NT2/D1 (cell line): ENCODE measurements around the gene MAD1L1.

Experiments used
- DNase-seq: peaks from one replicate; pipeline ENCODE4 v3.0.0-alpha.2; 2011; ENCODE audit warnings: low read depth, low spot score
- H3K27me3 ChIP-seq: 2 replicates; pipeline ENCODE4 v1.6.0; 2011; ENCODE audit warnings: mild to moderate bottlenecking; ENCODE audit not compliant: insufficient read length, insufficient read depth
- H3K36me3 ChIP-seq: 2 replicates; pipeline ENCODE4 v1.6.1; 2011; ENCODE audit warnings: mild to moderate bottlenecking, low read length, mixed read lengths; ENCODE audit not compliant: insufficient read depth, insufficient read length
- H3K4me1 ChIP-seq: 2 replicates; pipeline ENCODE4 v1.5.1; 2011; ENCODE audit not compliant: insufficient read depth, insufficient read length
- H3K4me3 ChIP-seq: 2 replicates; pipeline ENCODE4 v1.5.1; 2011; ENCODE audit warnings: low read depth; ENCODE audit not compliant: insufficient read length
- H3K9ac ChIP-seq: 2 replicates; pipeline ENCODE4 v1.6.0; 2011; ENCODE audit warnings: low read depth; ENCODE audit not compliant: insufficient read length
- H3K9me3 ChIP-seq: 2 replicates; pipeline ENCODE4 v1.5.1; 2011; ENCODE audit warnings: mild to moderate bottlenecking, low read length; ENCODE audit not compliant: insufficient read depth
- SUZ12 ChIP-seq: IDR thresholded peaks from 2 replicates; pipeline ENCODE4 v1.6.1; 2011; ENCODE audit not compliant: insufficient read length, insufficient read depth; ENCODE audit errors: extremely low read depth
- YY1 ChIP-seq: IDR thresholded peaks from 2 replicates; pipeline ENCODE4 v1.6.1; 2011; ENCODE audit not compliant: insufficient read length, insufficient read depth
- ZNF274 ChIP-seq: IDR thresholded peaks from 2 replicates; pipeline ENCODE4 v1.6.1; 2011; ENCODE audit warnings: mild to moderate bottlenecking, low read depth, low read length

MAD1L1 gene

DNA sequence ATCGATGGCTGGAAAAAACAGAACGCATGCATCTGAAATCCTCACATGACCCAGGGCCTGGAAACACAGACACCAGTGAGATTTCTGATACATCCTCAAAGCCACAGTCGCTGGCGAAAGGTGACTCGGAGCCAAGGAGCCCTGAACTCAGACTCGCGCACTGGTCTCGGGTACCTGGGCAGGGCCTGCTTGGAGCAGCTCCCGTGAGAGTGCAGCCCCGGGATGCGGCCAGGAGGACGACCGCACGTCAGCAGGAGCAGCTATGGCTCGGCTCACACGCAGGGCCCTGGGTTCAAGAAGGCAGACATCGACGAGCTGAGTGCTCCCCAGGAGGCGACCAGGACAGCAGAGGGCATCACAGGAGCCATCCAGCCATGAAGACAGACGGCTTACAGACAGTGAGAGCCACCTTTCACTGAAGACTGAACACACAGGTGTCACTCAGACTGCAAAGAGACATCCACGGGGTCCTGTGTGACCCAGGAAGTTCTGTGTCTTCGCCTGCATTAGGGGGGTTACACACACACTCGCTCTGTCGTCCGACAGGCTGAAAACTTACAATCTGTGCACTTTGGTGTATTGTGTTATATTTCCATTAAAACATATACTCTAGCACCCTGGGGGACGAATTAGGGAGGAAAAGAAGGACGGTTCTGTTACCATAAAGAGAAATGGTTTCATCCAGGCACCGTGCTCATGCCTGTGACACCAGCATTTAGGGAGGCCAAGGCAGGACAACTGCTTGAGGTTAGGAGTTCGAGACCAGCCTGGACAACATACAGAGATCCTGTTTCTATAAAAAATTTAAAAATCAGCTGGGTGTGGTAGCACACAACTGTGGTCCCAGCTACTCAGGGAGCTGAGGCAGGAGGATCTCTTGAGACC lies 227.7 kb downstream of the MAD1L1 start:
- Histone ChIP-seq H3K9me3 (no peaks in the 10 kb centered on the region), H3K4me3 (no peak overlapping the region)

DNA sequence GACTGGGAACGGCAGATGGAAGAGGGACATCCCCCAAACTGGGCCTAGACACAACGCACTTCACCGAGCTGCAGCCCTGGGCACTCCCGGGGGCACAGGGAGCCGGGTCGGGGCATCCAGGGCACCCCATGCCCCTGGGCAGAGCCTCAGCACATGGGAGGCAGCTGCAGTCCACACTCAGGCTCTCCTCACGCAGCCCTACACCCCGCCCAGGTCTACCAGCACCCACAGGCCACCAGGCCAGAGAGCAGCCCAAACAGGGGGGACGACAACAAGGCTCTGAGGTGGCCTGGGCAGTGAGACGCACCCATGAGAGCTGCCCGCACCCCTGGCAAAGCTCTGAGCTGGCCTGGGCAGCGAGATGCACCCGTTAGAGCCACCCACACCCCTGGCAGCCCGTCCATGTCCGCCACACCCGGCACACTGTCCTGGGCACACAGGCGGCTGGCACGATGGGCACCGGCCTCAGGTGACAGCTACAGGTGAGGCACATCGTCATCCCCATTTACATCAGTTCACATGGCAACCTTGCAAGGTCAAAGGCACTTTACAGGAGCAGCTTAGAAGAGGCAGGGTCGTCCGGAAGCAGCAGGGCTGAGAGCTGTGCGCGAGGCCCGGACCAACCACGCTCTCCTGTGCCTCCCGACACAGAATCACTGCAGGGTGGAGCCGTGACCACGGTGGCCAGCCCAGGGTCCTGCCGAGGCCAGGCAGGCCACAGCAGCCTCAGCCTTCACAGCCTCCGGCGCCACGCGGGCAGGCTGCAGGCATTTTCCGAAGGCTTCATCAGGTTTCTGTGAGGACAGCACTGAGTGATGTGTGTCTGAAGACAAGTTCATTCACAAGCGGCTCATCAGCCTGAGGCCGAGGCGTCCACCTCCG lies 228.6 kb downstream of the MAD1L1 start:
- no peak overlapping the region for H3K4me3 ChIP-seq
- H3K36me3 ChIP-seq = peaks cover 40% of the 10 kb centered on the region
- TF ChIP-seq ZNF274 (no peak), SUZ12 (no peak), YY1 (no peak)
- H3K9me3 ChIP-seq = no peaks in the 10 kb centered on the region
- H3K27me3 ChIP-seq = no peaks in the 10 kb centered on the region
- peaks cover 28% of the 10 kb centered on the region for H3K4me1 ChIP-seq
- no peak overlapping the region for H3K9ac ChIP-seq
- DNase-seq = no peak

More for the DNA sequence above, 227.7 kb downstream of the MAD1L1 start:
- Histone ChIP-seq H3K36me3 (peaks cover 41% of the 10 kb centered on the region), H3K9ac (no peak overlapping the region), H3K4me1 (peaks cover 28% of the 10 kb centered on the region), H3K27me3 (no peaks in the 10 kb centered on the region)
- TF ChIP-seq YY1 (no peak), ZNF274 (no peak), SUZ12 (no peak)
- no peak for DNase-seq

- Histone ChIP-seq H3K9me3 (no peaks in the 10 kb centered on the region), H3K36me3 (peaks cover 38% of the 10 kb centered on the region), H3K9ac (no peak overlapping the region), H3K4me3 (no peak overlapping the region), H3K27me3 (no peaks in the 10 kb centered on the region), H3K4me1 (peaks cover 28% of the 10 kb centered on the region)
- TF ChIP-seq YY1 = no peak
- no peak for TF ChIP-seq SUZ12
- TF ChIP-seq ZNF274 = no peak
- DNase-seq = no peak
Observed at GRCh38 chr7:2003451-2003930, 229.3 kb downstream of the MAD1L1 start.

DNA sequence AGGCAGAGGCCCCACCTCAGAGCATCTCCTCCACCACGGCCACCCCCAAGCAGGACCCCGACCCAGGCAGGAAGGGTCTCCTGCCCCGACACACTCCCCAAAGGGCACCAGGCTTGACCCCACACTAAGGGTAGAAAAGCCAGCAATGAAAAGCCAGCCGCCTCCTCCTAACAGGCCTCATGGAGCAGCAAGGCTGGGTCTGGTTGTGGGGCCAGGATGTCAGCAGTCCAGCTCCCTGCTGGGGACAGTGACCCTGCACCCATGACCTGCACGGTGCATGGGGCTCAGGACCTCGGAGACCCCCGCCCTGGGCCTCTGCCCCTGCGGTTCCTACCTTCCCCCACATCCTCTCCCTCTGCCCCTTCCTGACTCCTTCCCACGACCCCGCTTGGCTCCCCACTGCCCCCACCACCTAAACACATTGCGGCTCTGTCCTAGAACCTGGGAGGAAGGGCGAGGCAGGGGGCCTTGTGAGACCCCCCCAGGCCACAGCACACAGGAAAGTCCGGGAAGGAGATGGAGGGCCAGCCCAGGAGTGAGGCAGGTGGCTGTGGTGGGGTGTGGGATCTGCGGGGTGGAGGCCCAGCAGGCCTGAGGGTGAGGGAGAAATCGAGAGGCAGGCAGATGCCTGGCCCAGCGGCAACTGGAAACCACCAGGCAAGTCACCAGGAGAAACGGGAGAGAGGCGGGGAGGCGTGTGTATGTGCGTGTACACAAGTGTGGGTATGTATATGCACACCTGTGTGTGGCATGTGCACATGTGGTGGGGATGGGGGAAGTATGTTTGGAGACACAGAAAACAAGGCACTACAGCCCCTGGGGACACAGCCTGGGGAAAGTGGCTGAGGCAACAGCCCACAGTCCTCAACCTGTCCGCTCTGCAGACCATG lies 229.9 kb downstream of the MAD1L1 start:
- no peaks in the 10 kb centered on the region for H3K27me3 ChIP-seq
- peak overlapping the region; percentile 27 for H3K9ac ChIP-seq
- no peaks in the 10 kb centered on the region for H3K9me3 ChIP-seq
- TF ChIP-seq ZNF274 = no peak
- no peak for TF ChIP-seq YY1
- TF ChIP-seq SUZ12 = no peak
- H3K36me3 ChIP-seq = peaks cover 39% of the 10 kb centered on the region
- H3K4me3 ChIP-seq = no peak overlapping the region
- peaks cover 24% of the 10 kb centered on the region for H3K4me1 ChIP-seq
- no peak for DNase-seq

DNA sequence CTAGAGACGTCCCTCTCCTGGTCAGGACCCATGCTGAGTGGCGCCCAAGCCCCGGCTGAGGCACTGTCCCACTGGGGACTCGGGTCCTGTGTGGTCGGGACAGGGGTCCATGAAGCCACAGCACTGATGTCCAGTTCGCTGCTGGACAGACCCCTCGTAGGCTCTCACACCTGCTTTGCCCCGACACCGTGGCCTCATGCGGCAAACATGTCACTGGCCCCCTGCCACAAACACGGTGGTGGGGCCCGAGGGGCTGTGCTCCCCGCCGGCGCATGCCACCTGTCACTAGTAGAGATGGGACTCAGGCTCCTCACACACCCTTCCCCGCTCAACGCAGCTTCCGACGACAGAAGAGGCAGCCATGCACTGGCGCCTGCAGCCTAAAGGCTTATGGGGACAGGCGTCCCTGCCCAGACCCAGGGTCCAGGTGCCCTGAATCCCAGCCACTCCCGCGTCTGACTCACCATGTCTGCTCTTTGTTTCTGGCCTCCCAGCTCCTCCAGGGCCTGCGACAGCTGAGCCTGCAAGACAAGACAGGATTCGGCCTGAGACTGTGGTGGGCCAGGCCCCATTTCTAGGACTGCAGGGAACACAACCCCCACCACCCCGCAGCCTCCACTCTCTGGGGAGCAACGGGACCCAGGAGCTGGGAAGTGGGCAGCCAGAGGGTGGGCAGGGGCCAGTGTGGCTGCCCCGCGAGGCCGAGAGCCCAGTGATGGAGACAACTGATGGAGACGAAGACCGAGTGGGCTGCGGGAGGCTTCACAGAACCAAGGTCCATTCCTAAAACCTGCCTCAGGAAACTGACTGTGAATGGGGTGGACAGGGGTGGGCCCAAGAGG lies 230.9 kb downstream of the MAD1L1 start:
- Histone ChIP-seq H3K9ac (no peak overlapping the region), H3K4me1 (peaks cover 25% of the 10 kb centered on the region), H3K9me3 (no peaks in the 10 kb centered on the region), H3K4me3 (no peak overlapping the region), H3K36me3 (peaks cover 36% of the 10 kb centered on the region), H3K27me3 (no peaks in the 10 kb centered on the region)
- TF ChIP-seq YY1 (no peak), SUZ12 (no peak), ZNF274 (no peak)
- DNase-seq = no peak
